Smooth muscle cell of the umbilical artery (primary cell): ENCODE data around the gene FAM222B. TPM values are rescaled to one million over a fixed set of nuclear protein-coding genes. Genes with fewer than 3 reads are reported as not detected.

ENCODE experiments used
- total RNA-seq: library from RNA; depleted of rRNA; stranded (reverse); fragments of >200 nt; gene quantifications from 2 replicates; pipeline ENCODE4 v1.2.3, GENCODE V29; 2014

Gene FAM222B
- 4.2 and 10.1 TPM in 2 replicates for total RNA-seq

GRCh38 chr17:28842282-28843012 is at the start of gene FAM222B:
Gene FAM222B, minus strand, starts transcription at chr17:28842790. Its CDS starts 76,123 bp downstream, at chr17:28766667.

GRCh38 chr17:28854457-28855335 is 12.1 kb upstream of the FAM222B start, which contains the start of gene ERAL1:
Gene ERAL1, plus strand, starts transcription at chr17:28855016. Its CDS starts 19 bp downstream, at chr17:28855035.

DNA sequence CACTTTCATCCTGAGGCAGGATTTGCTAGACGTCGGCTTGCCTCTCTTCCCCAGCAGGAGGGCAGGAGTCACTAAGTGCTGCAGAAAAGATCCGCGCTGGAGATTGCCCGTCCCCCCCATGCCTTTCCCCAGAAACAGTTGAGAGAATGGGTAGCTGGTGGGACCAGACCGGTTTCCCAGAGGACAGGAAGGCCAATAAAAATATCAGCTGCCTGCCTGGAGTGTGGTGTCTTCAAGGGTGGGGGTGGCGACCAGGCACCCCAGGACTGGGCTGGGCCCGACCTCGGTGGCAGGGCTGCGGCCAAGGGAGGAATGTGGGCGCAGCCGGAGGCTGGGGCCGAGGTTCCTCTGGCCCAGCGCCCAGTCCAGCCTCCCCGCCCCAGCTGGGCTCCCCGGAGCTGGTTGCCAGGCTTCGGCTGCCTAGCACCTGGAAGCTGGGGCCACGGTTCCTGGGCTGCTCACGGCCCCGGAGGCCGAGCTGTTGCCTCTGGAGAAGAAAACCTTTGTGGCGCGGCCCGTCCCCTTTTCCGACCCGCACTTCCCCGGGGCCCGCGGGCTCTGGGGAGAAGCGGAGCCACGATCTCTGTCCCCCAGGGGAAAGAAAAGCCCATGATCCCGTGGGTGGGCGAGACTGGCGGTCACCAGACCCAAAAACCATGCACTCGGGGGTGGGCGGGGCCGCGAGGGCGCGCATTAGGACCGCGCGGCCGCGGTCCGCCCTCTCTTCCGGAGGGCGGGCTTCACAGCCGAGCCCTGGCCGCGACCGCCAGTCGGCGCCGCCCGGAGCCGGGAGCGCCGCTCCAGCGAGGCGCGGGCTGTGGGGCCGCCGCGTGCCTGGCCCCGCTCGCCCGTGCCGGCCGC is 99.1 kb downstream of the FAM222B start, which contains the start of gene TRAF4:
Gene TRAF4 (plus strand): TSS at position 769 of the 861 bp plus-strand sequence. CDS start 102 bp downstream, outside the sequence.

DNA sequence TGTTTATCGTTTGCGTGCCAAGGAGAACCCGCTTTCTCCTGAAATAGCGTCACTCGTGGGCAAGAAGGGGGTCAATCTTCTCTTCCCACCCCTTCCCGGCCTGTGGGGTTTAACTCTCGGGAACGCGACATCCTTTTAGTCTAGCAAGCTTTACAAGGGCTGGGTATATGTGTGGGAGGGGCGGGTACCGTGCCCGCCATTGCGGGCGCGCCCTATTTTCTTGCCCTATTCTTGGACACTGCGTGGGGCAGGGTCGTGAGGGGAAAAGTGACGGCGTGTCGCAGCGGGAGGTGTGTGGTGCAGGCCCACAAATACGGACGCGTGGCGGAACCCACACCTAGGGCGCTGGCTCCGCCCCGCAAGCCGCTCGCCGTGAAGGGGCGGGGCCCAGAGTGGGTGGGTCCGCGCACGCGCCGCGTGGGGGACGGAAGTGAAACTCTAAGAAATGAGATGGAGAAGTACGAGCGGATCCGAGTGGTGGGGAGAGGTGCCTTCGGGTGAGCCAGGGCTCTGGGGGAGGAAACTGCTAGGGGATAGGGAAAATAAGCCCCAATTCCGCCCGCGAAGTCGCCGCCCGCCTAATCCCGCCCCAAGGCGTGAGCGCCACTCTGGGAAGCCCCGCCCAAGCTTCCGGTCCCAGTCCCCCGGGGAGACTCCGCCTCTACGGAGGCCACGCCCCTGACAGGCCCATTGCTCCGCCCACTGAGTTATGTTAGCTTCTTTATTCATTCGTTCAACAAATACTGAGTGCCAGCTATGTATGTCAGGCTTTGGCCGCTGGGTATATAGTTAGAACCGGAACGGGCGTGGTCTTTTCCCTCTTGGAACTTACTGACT is 114.0 kb downstream of the FAM222B start, which contains the start of gene NEK8:
Gene NEK8 (plus strand): TSS at position 425 of the 837 bp plus-strand sequence. CDS start 26 bp downstream, at position 451.

GRCh38 chr17:28726226-28726626 is 116.4 kb downstream of the FAM222B start, which contains the start of gene TLCD1:
Gene TLCD1, minus strand, starts transcription at chr17:28726233. Its CDS starts 136 bp downstream, at chr17:28726097.

GRCh38 chr17:28717578-28718332 is 124.8 kb downstream of the FAM222B start, which contains the start of gene RAB34:
Gene RAB34, minus strand, starts transcription at chr17:28717868. Its CDS starts 602 bp downstream, at chr17:28717266.

DNA sequence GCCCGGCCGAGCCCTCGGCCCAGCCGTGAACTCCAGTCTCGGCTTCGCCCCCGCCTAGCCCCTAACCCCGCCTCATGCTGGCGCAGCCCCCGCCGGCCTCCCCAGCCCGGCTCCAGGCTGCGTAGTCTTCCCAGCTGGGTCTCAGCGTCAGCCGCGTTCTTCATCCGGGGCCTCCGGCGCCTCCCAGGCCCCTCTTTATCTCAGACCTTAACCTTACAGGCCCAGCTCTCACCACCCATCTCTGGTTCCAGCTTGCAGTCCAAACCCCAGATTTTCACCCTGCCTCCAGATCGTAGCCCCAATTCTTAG is 130.9 kb downstream of the FAM222B start, which contains the start of gene PROCA1:
Gene PROCA1 (minus strand): TSS at position 166 of the 309 bp plus-strand sequence. CDS start 228 bp downstream, outside the sequence.

Other genes with a start within 250 kb of the FAM222B start
- gene SPAG5, start 243.8 kb downstream of the FAM222B start, total RNA-seq, result 5.6 and 25.5 TPM in 2 replicates
- gene RSKR, start 228.6 kb downstream of the FAM222B start, total RNA-seq, result 7.7 and 13.2 TPM in 2 replicates
- gene BLTP2, start 197.6 kb downstream of the FAM222B start, total RNA-seq, result 156 and 198 TPM in 2 replicates
- gene SDF2, start 180.9 kb downstream of the FAM222B start, total RNA-seq, result 42.4 and 79.6 TPM in 2 replicates
- 50.8 and 79.7 TPM in 2 replicates for gene SUPT6H, start 180.6 kb downstream of the FAM222B start, total RNA-seq
- gene PROCA1, start 130.9 kb downstream of the FAM222B start, total RNA-seq, result 1.2 and 1.4 TPM in 2 replicates
- gene RAB34, start 124.9 kb downstream of the FAM222B start, total RNA-seq, result 133 and 148 TPM in 2 replicates
- 588 and 599 TPM in 2 replicates for gene RPL23A, start 122.8 kb downstream of the FAM222B start, total RNA-seq
- gene TLCD1, start 116.6 kb downstream of the FAM222B start, total RNA-seq, result 5.3 and 5.9 TPM in 2 replicates
- gene NEK8, start 114.0 kb downstream of the FAM222B start, total RNA-seq, result 1.5 and 2.7 TPM in 2 replicates
- gene TRAF4, start 98.8 kb downstream of the FAM222B start, total RNA-seq, result 33.3 and 33.5 TPM in 2 replicates
- gene ERAL1, start 12.2 kb upstream of the FAM222B start, total RNA-seq, result 24.9 and 28.5 TPM in 2 replicates
- 30.0 and 42.8 TPM in 2 replicates for gene FLOT2, start 54.9 kb upstream of the FAM222B start, total RNA-seq
- 5.5 and 6.5 TPM in 2 replicates for gene DHRS13, start 60.3 kb upstream of the FAM222B start, total RNA-seq
- gene PHF12, start 108.7 kb upstream of the FAM222B start, total RNA-seq, result 10.7 and 25.1 TPM in 2 replicates
- not detected in 2 replicates for gene SEZ6, start 163.2 kb upstream of the FAM222B start, total RNA-seq
- 1.5 and 1.7 TPM in 2 replicates for gene PIPOX, start 200.4 kb upstream of the FAM222B start, total RNA-seq